Testis (tissue), 2 donors: ENCODE results near the gene ATP11A.

Experiments used
- CTCF ChIP-seq, 3 experiments: fragments of 450-650 bp in 2 of 3; fragments of 200-600 bp in 1 of 3; sonication (generic) in 1 of 3; IDR thresholded peaks; one replicate each; pipeline ENCODE4 v1.5.1; 2016 to 2019; ENCODE audit warnings: antibody characterized with exemption in 3 of 3, mild to moderate bottlenecking in 2 of 3, moderate library complexity in 1 of 3
- POLR2A ChIP-seq: fragments of 450-650 bp; IDR thresholded peaks from one replicate; pipeline ENCODE4 v1.6.1; 2017; ENCODE audit warnings: antibody characterized with exemption, mild to moderate bottlenecking, moderate library complexity

- TF ChIP-seq CTCF (IDR thresholded peaks at IDR 0.05) (no peak), POLR2A (no peak)
These were observed 120.8 kb downstream of the ATP11A start for GRCh38 chr13:112810608-112811007.
